HPDE6-E6E7 (cell line): ENCODE measurements around the gene NGEF.

Experiments used
- DNase-seq: peaks from one replicate; pipeline ENCODE4 v3.0.0; 2011; ENCODE audit warnings: missing footprints; ENCODE audit errors: extremely low spot score

NGEF gene

GRCh38 chr2:232997749-232998665 is 15.0 kb downstream of the NGEF start:
- DNase-seq, result no peak

GRCh38 chr2:232994446-232994845 is 18.6 kb downstream of the NGEF start:
- DNase-seq, result no peak

GRCh38 chr2:232993231-232993821 is 19.7 kb downstream of the NGEF start:
- no peak for DNase-seq

GRCh38 chr2:232986155-232986554 is 26.9 kb downstream of the NGEF start:
- DNase-seq, result no peak

GRCh38 chr2:232984451-232985207 is 28.4 kb downstream of the NGEF start:
- no peak for DNase-seq

- no peak for DNase-seq
These were observed 29.4 kb downstream of the NGEF start for GRCh38 chr2:232983669-232984140.

- no peak for DNase-seq
These were observed 30.0 kb downstream of the NGEF start for GRCh38 chr2:232982926-232983668.

- DNase-seq, result no peak
These were observed 31.2 kb downstream of the NGEF start for GRCh38 chr2:232981767-232982360.

GRCh38 chr2:232981356-232981755 is 31.7 kb downstream of the NGEF start:
- no peak for DNase-seq

- DNase-seq, result no peak
These were observed 32.4 kb downstream of the NGEF start for GRCh38 chr2:232980683-232981082.

GRCh38 chr2:232979871-232980461 is 33.1 kb downstream of the NGEF start:
- DNase-seq, result peak; percentile 73

GRCh38 chr2:232977438-232977971 is 35.6 kb downstream of the NGEF start:
- DNase-seq, result no peak

- no peak for DNase-seq
These were observed 36.2 kb downstream of the NGEF start for GRCh38 chr2:232976666-232977437.

GRCh38 chr2:232976176-232976575 is 36.9 kb downstream of the NGEF start:
- no peak for DNase-seq

GRCh38 chr2:232974396-232974795 is 38.7 kb downstream of the NGEF start:
- DNase-seq, result no peak

- DNase-seq, result no peak
These were observed 39.3 kb downstream of the NGEF start for GRCh38 chr2:232973796-232974195.

- no peak for DNase-seq
These were observed 39.9 kb downstream of the NGEF start for GRCh38 chr2:232973011-232973735.

- DNase-seq, result no peak
These were observed 41.3 kb downstream of the NGEF start for GRCh38 chr2:232971744-232972143.

GRCh38 chr2:232970051-232970450 is 43.0 kb downstream of the NGEF start:
- no peak for DNase-seq
